B cell (primary cell): Measurements from ENCODE around the gene HGS.

ENCODE experiments used
- EZH2 ChIP-seq: IDR thresholded peaks from 2 replicates; pipeline ENCODE4 v1.6.1; 2012; ENCODE audit warnings: borderline replicate concordance, low read depth, mild to moderate bottlenecking, moderate library complexity, low read length; ENCODE audit not compliant: insufficient read depth, poor library complexity, severe bottlenecking
- TF ChIP-seq, protein P1 (sequence below): fragments of 200-600 bp; IDR thresholded peaks from one replicate; pipeline ENCODE4 v1.8.0; 2022; ENCODE audit warnings: antibody characterized with exemption, mild to moderate bottlenecking

DNA sequence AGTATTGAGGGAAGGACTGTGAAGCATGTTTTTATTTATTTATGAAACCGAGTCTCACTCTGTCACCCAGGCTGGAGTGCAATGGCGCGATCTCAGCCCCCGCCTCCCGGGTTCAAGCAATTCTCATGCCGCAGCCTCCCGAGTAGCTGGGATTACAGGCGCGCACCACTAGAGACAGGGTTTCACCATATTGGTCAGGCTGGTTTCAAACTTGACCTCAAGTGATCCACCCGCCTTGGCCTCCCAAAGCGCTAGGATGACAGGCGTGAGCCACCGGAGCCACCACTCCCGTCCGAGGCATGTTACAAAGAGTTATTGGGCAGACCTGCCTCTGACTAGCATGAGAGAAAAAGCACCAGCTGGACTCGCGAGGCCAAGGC, 22.4 kb downstream of the HGS start:
- TF ChIP-seq, protein P1, sequence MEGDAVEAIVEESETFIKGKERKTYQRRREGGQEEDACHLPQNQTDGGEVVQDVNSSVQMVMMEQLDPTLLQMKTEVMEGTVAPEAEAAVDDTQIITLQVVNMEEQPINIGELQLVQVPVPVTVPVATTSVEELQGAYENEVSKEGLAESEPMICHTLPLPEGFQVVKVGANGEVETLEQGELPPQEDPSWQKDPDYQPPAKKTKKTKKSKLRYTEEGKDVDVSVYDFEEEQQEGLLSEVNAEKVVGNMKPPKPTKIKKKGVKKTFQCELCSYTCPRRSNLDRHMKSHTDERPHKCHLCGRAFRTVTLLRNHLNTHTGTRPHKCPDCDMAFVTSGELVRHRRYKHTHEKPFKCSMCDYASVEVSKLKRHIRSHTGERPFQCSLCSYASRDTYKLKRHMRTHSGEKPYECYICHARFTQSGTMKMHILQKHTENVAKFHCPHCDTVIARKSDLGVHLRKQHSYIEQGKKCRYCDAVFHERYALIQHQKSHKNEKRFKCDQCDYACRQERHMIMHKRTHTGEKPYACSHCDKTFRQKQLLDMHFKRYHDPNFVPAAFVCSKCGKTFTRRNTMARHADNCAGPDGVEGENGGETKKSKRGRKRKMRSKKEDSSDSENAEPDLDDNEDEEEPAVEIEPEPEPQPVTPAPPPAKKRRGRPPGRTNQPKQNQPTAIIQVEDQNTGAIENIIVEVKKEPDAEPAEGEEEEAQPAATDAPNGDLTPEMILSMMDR: no peak
- TF ChIP-seq EZH2: no peak
